Sigmoid colon (tissue), 4 donors: ENCODE data around the gene KLHL40.

Experiments
- POLR2AphosphoS5 ChIP-seq, 4 donors: sonication (generic); formaldehyde crosslinking; IDR thresholded peaks; one replicate each; pipeline ENCODE4 v1.6.1; 2017; ENCODE audit warnings: antibody characterized with exemption in 4 of 4
- TF ChIP-seq, protein P1 (sequence below), 4 experiments: fragments of 450-650 bp in 3 of 4; fragments of 200-600 bp in 1 of 4; IDR thresholded peaks; one replicate each; pipeline ENCODE4 v1.5.1; 2016 to 2019; ENCODE audit warnings: antibody characterized with exemption in 4 of 4, mild to moderate bottlenecking in 3 of 4, moderate library complexity in 2 of 4

DNA sequence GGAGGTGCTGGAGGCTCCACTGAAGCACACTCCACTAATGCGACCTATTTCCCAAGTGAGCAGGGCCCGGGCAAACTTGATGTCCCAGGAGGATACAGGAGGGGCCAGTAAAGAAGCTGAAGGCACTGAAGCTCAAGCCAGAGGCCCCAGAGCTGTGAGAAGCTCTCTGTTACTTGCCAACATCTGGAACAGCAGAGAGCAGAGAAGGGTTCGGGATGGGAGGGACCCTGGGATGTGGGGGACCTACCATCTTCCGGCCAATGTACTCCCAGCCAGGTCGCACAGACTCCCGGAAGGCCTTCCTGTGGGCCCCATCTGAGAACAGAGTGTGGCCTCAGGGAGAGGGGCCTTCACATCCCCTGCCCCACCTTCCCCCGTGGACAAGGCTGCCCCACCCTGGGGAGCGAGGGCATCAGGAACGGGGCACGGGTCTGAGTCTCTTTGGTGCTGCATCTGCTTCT, 14.2 kb downstream of the KLHL40 start:
- TF ChIP-seq, protein P1, sequence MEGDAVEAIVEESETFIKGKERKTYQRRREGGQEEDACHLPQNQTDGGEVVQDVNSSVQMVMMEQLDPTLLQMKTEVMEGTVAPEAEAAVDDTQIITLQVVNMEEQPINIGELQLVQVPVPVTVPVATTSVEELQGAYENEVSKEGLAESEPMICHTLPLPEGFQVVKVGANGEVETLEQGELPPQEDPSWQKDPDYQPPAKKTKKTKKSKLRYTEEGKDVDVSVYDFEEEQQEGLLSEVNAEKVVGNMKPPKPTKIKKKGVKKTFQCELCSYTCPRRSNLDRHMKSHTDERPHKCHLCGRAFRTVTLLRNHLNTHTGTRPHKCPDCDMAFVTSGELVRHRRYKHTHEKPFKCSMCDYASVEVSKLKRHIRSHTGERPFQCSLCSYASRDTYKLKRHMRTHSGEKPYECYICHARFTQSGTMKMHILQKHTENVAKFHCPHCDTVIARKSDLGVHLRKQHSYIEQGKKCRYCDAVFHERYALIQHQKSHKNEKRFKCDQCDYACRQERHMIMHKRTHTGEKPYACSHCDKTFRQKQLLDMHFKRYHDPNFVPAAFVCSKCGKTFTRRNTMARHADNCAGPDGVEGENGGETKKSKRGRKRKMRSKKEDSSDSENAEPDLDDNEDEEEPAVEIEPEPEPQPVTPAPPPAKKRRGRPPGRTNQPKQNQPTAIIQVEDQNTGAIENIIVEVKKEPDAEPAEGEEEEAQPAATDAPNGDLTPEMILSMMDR (IDR thresholded peaks at IDR 0.05): no peak
- no peak for TF ChIP-seq POLR2AphosphoS5 (IDR thresholded peaks at IDR 0.05)
